Measurements from ENCODE around the gene UMPS.

DNA sequence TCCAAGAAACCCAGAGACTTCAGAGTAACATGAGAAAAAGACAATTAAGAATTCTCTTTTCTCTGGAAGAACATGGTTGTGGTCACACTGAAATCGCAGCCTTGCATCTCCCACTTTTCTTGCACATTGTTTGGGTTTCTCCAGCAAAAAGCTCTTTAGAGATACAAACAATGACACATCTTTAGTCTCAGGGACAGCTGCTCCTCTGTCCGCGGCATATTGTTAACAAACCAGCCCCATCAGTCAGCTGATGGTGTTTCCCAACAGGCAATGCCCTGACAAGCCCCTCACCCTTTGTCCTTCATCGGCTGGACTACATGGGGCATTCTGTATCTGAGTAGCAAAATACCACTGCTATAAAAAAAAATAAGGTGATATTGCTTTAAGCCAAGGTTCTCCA lies 53.4 kb downstream of the UMPS start:
- TF ChIP-seq, protein P1, sequence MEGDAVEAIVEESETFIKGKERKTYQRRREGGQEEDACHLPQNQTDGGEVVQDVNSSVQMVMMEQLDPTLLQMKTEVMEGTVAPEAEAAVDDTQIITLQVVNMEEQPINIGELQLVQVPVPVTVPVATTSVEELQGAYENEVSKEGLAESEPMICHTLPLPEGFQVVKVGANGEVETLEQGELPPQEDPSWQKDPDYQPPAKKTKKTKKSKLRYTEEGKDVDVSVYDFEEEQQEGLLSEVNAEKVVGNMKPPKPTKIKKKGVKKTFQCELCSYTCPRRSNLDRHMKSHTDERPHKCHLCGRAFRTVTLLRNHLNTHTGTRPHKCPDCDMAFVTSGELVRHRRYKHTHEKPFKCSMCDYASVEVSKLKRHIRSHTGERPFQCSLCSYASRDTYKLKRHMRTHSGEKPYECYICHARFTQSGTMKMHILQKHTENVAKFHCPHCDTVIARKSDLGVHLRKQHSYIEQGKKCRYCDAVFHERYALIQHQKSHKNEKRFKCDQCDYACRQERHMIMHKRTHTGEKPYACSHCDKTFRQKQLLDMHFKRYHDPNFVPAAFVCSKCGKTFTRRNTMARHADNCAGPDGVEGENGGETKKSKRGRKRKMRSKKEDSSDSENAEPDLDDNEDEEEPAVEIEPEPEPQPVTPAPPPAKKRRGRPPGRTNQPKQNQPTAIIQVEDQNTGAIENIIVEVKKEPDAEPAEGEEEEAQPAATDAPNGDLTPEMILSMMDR (IDR thresholded peaks at IDR 0.05): no peak
- TF ChIP-seq POLR2AphosphoS5 (IDR thresholded peaks at IDR 0.05; ENCODE audit: low read depth, low read length) (no peak), TCF7L2 (IDR thresholded peaks at IDR 0.05; ENCODE audit: low read depth, low read length) (no peak)
- TF ChIP-seq, protein P2, sequence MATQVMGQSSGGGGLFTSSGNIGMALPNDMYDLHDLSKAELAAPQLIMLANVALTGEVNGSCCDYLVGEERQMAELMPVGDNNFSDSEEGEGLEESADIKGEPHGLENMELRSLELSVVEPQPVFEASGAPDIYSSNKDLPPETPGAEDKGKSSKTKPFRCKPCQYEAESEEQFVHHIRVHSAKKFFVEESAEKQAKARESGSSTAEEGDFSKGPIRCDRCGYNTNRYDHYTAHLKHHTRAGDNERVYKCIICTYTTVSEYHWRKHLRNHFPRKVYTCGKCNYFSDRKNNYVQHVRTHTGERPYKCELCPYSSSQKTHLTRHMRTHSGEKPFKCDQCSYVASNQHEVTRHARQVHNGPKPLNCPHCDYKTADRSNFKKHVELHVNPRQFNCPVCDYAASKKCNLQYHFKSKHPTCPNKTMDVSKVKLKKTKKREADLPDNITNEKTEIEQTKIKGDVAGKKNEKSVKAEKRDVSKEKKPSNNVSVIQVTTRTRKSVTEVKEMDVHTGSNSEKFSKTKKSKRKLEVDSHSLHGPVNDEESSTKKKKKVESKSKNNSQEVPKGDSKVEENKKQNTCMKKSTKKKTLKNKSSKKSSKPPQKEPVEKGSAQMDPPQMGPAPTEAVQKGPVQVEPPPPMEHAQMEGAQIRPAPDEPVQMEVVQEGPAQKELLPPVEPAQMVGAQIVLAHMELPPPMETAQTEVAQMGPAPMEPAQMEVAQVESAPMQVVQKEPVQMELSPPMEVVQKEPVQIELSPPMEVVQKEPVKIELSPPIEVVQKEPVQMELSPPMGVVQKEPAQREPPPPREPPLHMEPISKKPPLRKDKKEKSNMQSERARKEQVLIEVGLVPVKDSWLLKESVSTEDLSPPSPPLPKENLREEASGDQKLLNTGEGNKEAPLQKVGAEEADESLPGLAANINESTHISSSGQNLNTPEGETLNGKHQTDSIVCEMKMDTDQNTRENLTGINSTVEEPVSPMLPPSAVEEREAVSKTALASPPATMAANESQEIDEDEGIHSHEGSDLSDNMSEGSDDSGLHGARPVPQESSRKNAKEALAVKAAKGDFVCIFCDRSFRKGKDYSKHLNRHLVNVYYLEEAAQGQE (IDR thresholded peaks at IDR 0.05; ENCODE audit: insufficient read depth in 1 of 2, low read depth in 2 of 2, low read length in 1 of 2): no peak
